Measurements from ENCODE around the gene CACNA1C. TPM values are rescaled to one million over a fixed set of nuclear protein-coding genes. Genes with fewer than 3 reads are reported as not detected.
A peak's percentile ranks its signal among the peaks of the same experiment; 100 is the strongest.
"Not testable (repeated sequence)": the region's sequence is repeated elsewhere in the genome, so short reads cannot be mapped to it uniquely, and the experiment has no call there.

Gene CACNA1C
- total RNA-seq, 2 donors from 2014 or later = 4.4 to 10.1 TPM

DNA sequence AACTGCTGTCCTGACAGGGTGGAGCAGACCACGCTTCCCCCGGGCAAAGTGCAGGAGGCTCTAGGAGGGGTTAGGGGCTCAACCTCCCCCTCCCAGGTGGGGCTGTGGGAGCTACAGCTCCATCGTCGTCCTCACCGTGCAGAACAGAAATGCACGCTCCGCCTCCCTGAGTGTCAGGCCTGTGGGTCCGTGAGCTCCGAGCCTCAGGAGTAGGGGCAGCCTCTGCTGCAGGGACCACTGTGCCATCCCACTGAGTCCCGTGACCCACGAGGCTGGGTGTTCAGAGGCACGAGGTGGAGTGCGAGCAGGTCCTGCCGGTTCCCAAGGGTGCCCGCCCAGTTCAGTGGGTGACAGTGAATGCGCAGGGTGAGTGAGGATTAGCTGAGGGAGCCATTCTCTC, 48.6 kb downstream of the CACNA1C start:
- intact Hi-C loops (cut with DNase I, micrococcal nuclease) = no loop called here
- ATAC-seq (no peak), DNase-seq (peak in 1 of 2 donors; percentile 24)

DNA sequence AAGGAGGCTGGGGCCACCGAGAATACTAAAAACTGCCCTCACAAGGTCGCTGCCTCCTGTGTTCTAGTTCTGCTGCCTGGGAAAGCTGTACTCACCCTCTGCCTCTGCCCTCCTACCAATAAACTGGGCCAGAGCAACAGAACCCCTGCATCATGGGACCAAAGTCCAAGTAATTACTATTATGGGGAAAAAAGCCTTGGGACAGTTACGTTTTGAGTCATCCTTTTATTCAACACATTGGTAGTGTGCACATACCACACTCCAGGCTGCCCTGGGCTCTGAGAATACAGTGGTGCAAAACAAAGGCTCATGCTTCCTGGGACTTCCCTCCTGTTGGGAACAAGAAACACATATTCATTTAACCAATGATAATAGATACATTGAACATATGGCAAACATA, 49.0 kb downstream of the CACNA1C start:
- ATAC-seq = no peak
- intact Hi-C loops (cut with DNase I, micrococcal nuclease) = no loop called here
- DNase-seq = no peak

DNA sequence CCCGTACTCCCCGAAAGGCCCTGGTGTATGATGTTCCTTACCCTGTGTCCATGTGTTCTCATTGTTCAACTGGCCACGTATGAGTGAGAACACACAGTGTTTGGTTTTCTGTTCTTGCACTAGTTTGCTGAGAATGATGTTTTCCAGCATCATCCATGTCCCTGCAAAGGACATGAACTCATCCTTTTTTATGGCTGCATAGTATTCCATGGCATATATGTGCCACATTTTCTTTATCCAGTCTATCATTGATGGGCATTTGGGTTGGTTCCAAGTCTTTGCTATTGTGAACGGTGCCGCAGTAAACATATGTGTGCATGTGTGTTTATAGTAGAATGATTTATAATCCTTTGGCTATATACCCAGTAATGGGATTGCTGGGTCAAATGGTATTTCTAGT, 49.9 kb downstream of the CACNA1C start:
- ATAC-seq; DNase-seq; intact Hi-C loops (cut with DNase I, micrococcal nuclease): not testable (repeated sequence)

DNA sequence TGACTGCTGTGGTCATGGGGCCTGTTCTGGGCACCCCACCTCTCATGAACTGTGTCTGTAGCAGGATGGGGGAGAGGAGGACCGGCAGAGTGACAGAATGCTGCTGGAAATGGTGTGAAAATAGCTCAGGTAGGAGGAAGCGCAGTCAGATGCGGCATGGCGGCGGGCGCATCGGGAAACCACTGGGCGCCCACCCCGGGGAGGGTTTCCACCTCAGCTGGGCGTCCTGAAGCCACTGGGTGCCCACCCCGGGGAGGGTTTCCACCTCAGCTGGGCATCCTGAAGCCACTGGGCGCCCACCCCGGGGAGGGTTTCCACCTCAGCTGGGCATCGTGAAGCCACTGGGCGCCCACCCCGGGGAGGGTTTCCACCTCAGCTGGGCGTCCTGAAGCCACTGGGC, 52.6 kb downstream of the CACNA1C start:
- ATAC-seq; intact Hi-C loops (cut with DNase I, micrococcal nuclease): not testable (repeated sequence)
- peak in 1 of 2 donors; percentile 16 for DNase-seq

DNA sequence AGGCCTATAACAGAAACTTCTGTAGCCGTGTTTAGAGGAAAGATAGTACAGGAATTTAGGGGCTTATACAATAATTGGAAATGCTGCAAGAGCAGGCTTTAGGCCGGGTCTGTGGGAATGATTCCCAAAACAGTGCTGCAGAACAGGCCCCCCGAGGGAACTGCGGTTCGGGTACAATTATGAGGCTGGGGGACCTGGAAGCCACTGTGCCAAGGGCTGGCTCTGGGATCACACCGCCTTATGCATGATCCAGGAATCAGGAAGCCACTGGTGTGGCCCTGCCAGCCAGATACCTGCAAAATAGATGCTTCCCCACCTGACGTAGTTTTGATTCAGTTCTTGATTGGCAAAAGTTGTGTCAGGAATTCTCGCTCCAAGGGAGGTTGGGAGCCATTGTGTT, 55.4 kb downstream of the CACNA1C start:
- no peak for ATAC-seq
- intact Hi-C loops (cut with DNase I, micrococcal nuclease) = no loop called here
- DNase-seq = no peak

DNA sequence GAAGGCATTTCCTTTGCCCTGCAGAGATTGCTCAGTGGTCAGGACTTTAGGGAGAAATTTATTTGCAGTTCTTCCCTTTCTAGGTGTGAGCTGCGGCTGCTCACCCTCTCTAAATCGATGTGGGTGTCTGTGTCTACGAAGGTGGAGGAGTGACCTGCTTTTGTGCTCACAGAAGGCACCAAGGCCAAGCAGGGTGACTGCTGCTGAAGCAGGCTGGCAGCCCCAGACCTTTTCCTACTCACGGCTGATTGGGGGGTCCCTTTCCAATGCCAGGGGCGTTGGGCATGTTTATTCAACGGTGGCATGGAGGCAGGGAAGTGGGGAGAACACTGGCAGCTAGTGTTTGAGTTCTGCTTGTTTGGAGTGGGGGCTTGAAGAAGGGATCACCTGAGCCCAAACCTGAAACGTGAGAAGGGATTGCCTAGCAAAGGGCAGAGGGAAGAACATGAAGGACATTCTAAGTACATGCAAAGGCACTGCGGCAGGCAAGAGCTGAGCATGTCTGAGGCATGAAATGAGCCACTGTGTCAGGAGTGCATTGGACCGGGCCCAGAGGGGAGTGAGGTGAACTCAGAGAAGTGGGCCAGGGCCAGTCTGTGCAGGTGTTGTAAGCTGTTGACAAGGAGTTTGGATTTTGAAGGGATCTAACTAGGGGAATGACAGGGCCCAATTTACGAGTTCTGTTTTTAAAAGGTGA, 56.3 kb downstream of the CACNA1C start:
- no peak for ATAC-seq
- DNase-seq = peak in 1 of 2 donors; percentile 15
- intact Hi-C loops (cut with DNase I, micrococcal nuclease) = no loop called here

DNA sequence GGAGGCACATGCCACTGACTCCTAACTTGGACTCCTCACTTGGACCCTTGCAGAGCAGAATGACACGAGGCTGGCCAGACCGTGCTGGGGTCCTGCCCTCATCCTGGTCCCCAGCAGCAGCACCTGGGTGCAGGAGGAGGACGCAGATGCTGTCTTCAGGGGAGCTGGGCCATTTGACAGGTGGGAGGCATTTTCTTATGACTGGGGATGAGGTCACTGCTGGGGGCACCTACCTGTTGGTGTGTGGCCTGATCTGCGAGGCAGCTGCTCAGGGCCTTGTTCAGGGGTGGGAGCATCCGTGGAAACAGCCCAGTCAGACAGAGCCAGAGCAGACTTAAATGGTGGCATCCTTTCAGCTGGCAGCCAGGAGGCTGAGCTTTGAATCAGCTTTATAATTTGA, 57.3 kb downstream of the CACNA1C start:
- intact Hi-C loops (cut with DNase I, micrococcal nuclease) = no loop called here
- ATAC-seq (no peak), DNase-seq (peak in 1 of 2 donors; percentile 20)

DNA sequence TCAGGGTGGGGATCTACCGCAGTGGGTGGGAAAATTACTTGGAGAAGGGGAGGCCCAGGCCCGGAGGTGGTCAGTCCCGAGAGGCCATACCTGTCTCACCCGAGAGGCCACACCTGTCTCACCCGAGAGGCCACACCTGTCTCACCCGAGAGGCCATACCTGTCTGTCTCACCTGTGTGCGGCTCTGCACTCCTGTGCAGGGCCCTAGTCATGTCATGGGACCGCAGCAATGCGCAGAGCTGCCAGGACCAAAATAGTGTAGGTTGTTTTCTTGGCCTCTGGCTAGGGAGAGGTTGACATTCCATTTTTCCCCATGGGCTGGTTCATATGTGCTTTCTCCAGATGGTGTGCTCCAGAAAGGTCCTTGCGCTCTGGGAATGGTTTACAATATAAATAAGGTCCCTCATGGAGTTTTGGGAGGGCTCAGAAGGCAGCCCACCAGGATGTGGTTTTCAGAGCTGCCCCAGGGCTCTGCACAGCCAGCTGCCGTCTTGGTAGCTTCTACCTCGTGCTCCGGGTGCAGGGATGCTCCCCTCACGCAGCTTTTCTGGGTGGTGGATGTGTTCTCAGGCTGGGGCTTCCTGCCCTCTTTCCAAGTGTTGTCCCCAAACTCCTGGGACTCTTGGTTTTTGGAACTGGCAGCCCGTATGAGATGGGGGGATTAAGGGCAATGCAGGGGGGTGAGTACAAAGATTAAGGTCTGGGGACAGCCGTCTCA, 58.2 kb downstream of the CACNA1C start:
- peak; percentile 15 to 25 for DNase-seq
- intact Hi-C loops (cut with DNase I, micrococcal nuclease) = no loop called here
- peak; percentile 76 for ATAC-seq

DNA sequence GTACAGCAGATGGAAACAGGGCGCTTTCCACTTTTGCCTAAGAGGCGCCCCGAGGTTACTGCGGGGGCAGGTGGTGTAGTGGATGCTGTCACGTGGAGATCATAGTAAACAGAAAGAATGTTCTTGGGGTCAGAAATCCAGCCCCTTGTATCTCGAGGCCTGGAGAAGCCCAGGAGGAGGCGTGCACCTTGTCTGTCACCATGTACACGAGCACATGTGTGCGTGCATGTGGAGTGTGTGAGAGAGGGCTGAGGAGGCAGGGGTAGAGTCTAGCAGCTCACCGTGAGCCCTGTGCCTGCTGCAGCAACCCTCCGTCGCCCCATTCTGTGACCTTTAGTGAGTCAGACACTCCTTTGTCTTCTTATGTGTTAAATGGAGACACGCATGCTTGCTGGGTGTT, 59.0 kb downstream of the CACNA1C start:
- ATAC-seq (no peak), DNase-seq (peak in 1 of 2 donors; percentile 15)
- intact Hi-C loops (cut with DNase I, micrococcal nuclease) = no loop called here

DNA sequence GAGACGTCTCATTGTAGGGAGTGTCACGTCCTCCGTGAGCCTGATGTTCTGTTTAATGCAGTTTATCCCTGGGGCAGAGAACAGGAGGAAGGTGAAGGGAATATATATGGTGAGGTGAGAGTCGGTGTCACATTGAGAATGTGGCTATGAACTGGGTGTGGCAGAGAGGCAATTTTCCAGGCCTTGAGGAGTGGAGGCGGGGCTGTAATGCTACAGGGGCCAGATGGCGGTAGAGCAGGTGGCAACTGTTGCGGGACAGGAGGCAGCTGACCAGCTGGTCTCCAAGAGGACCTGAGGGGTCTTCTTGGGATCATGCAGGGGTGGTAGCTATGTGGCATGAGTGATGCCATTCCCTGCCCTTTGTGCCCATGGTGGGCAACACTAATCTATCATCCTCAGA, 59.6 kb downstream of the CACNA1C start:
- peak; percentile 86 for ATAC-seq
- peak; percentile 41 to 66 for DNase-seq
- intact Hi-C loops (cut with DNase I, micrococcal nuclease) = no loop called here

DNA sequence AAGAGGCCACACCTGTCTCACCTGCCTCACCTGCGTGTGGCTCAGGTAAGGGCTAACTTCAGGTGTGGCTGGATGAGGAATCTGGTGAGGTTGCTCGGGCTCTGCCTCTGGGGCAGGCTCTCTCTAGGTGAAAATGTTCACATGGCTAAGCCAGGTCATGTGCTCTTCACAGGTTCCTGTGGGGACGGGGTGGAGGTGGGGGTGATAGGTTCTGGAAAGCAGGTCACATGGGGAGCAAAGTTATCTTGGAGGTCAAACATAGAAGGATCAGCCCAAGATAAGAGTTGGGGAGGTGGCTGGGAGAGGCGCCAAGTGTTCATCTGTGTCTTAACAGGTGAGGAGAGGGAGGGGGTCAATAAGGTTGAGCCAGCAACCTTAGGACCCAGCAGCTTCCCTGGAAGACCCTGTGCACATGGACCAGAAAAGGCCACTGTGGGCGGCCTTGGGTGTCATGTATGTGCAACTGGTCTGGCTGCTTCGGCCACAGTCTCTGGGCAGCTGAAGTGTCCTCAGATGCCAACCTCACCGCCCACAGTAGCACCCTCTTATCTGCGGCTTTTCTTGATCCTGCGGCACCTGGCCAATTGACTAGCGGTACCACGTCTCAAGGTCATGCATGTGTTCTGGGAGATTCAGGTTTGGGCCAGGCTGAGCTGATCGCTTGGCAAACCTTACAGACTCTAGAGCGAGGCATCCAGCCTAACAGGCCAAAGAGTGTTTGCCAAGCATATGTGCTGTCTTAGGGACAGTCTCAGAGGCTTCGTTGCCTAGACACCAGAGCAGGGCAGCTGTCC, 60.5 kb downstream of the CACNA1C start:
- intact Hi-C loops (cut with DNase I, micrococcal nuclease) = no loop called here
- ATAC-seq (peak; percentile 10), DNase-seq (peak in 1 of 2 donors; percentile 20)

DNA sequence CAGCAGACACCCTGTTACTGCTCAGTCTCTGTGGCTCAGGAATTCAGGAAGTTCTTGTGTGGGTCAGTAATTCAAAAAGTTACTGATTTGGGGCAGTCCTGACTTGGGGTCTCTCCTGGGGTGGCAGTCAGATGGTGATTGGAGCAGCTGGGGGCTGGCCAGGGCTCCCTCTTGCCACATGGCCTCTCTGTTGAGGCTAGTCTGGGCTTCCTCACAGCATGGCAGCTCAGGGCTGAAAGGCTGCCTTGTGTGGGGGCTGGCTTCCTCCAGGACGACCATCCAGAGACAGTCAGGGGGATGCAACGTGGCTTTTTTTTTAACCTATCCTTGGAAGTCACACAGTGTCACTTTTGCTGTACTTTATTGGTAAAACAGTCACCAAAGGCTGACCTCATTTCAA, 61.3 kb downstream of the CACNA1C start:
- intact Hi-C loops (cut with DNase I, micrococcal nuclease) = no loop called here
- DNase-seq (no peak), ATAC-seq (no peak)

DNA sequence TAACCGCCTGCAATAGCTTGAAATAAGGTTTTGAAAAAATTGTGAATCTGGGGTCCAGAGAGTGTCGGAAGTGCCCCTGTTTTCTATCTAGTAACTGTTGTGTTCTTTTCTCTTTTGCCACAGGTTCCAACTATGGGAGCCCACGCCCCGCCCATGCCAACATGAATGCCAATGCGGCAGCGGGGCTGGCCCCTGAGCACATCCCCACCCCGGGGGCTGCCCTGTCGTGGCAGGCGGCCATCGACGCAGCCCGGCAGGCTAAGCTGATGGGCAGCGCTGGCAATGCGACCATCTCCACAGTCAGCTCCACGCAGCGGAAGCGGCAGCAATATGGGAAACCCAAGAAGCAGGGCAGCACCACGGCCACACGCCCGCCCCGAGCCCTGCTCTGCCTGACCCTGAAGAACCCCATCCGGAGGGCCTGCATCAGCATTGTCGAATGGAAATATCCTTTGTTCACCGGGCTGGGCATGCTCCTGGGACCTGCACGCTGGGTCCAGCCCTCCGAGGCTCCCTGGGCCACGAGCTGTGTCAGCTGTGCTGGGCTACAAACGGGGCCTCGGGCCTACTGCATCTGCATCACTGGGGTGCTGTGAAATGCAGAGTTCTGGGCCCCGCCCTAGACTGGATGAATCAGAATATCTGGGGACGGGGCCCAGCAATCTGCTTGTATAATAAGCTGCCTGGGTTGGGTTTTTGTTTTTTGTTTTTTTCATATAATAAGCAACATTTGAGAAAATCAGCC, 62.5 kb downstream of the CACNA1C start:
- DNase-seq (no peak), ATAC-seq (no peak)
- intact Hi-C loops (cut with DNase I, micrococcal nuclease) = no loop called here

DNA sequence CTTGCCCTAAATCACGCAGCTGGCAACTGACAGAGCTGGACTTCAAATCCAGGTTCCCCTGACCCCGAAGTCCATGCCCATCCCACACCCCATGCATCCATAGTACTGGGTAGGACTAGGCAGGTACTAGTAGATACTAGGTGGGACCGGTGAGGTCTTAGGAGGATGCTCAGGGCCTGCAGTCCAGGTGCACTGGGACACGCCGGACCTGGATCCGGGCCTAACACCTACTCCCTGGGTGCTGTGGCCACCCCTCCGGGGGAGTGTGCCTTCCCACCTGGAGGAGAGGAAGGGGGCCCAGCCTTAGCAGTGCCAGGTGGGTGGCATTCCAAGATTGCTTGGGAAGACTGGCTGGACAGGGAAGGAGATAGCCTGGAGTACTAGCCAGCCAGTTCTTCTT, 64.8 kb downstream of the CACNA1C start:
- no peak for ATAC-seq
- intact Hi-C loops (cut with DNase I, micrococcal nuclease) = no loop called here
- DNase-seq = no peak

DNA sequence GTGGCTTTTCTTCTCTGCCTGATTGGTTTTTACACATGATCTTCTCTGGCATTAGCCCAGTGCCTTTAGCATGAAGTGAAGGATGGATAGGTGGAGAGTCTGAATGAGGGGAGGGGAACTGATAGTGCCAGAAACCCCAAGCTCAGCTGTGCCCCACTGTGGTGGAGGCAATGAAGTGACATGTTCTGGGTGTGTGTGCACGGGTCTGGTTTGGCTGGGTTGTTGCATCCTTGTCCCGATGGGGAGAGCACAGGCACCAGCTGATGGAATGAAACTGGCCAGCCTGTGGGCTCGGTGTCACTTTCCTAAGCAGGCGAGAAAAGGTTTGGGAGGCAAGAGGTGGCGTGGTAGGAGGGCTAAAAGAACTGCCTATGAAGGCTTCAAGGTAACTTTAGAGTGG, 65.3 kb downstream of the CACNA1C start:
- DNase-seq (no peak), ATAC-seq (no peak)
- intact Hi-C loops (cut with DNase I, micrococcal nuclease) = no loop called here

DNA sequence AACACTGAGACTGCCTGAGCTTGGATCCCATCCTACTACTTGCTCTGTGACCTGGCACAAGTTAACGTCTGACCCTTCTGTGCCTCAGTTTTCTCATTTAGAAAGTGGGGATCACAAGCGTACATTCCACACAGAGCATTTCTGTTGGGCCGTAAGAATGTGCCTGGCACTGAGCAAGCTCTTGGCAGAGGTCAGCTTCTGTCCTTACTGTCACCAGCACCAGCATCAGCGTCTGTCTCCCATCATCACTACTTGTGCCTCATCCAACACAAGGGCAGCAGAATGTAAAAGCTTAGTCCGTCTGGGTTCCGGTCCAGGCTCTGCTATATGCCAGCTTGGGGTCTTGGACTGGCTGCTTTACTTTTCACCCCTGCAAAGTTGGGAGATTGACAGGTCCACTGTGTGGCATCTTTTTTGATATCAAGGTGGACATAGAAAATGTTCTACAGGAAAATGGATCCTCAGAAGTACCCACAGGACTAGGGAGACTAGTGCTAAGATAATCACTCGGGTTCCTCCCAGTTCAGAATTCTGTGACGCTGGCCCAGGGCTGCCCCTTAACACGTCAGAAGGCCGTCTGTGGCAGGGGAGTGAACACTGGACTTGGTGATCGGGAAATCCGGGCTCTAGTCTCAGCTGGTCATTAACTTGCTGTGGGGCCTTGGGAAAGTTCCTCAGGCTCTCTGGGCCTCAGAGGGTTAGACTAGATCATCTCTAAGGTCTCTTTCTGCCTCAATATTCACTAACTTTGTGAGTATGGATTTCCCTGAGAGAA, 65.9 kb downstream of the CACNA1C start:
- DNase-seq = no peak
- intact Hi-C loops (cut with DNase I, micrococcal nuclease) = no loop called here
- ATAC-seq = no peak

DNA sequence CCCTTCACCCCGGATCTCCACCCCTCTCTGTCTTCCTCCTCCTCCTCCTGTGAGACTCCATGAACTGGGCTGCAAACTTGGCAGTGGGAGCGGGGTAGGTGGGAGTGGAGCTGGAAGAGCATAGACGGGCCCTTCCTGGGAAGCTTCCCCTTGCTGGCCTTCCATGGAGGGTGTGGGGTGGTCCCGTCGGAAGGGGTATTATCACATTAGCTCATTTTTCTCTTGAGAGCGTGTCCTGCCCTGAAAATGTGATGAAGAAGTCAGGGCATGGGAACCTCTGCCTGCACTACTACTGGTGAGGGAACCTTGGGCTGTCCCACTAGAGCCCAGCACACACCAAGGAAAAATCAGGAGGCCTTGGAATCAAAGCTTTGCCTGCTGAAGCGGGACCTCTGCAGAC, 66.5 kb downstream of the CACNA1C start:
- intact Hi-C loops (cut with DNase I, micrococcal nuclease) = no loop called here
- ATAC-seq = no peak
- DNase-seq = no peak

DNA sequence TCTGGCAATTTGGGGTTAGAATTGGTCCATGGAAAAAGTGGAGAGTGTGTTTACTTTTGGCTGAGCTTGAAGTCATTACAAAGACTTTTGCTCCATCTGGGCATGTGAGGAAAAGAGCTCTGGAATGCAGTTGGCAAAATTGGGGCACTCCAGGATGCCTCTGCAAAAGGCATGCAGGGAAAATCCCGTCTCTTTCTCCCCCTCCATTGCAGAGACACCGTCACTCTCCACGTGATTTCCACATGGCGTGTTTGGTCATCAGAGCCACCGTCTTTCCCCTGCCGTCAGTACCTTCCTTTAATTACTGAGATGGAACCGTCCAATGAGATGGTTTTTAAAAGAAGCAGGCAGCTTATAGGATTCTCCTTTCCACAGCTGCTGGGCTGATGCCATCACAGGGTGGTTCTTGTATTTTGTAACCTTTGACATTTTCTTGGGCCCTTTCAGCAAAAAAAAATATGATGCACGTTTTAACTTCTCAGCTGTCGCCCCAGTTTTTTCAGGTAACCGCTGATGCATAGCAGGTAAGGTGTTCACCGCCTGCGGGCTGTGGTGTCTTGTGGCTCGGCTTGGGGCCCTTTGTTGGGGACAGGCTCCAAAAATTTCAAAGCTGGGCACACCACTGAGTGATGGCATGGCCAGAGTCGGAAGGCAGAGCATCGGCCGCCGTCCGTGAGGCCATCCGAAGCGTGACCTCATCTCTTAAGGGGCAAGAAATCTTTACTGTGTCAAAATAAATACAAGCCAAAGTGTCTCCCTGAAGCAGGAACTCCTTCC, 68.4 kb downstream of the CACNA1C start:
- DNase-seq (no peak), ATAC-seq (no peak)
- intact Hi-C loops (cut with DNase I, micrococcal nuclease) = no loop called here

Data from left colon (tissue), 2 donors.